HG03432 (cell line): Measurements from ENCODE around the gene PSMG1.
"Not testable (repeated sequence)": the region's sequence is repeated elsewhere in the genome, so short reads cannot be mapped to it uniquely, and the experiment has no call there.

Experiments used
- ATAC-seq: cut with Tn5 transposase; IDR thresholded peaks from one replicate; pipeline ENCODE4 v1.9.1; 2021; ENCODE audit warnings: mild to moderate bottlenecking, moderate library complexity; ENCODE audit not compliant: unreplicated experiment

PSMG1 gene

GRCh38 chr21:39183272-39184049, at the start of gene PSMG1:
PSMG1 (minus strand) TSS chr21:39183451; CDS start chr21:39183385, 66 bp downstream.
- ATAC-seq = peak; percentile 91

GRCh38 chr21:39232861-39233291, 49.6 kb upstream of the PSMG1 start:
- no peak for ATAC-seq

- ATAC-seq = no peak
These were observed 41.7 kb upstream of the PSMG1 start for GRCh38 chr21:39224930-39225329.

GRCh38 chr21:39221997-39222486, 38.8 kb upstream of the PSMG1 start:
- ATAC-seq = no peak

GRCh38 chr21:39221282-39221996, 38.2 kb upstream of the PSMG1 start:
- no peak for ATAC-seq

GRCh38 chr21:39220875-39221274, 37.6 kb upstream of the PSMG1 start:
- not testable (repeated sequence) for ATAC-seq

- no peak for ATAC-seq
These were observed 36.9 kb upstream of the PSMG1 start for GRCh38 chr21:39220150-39220549.

GRCh38 chr21:39218082-39218409, 34.8 kb upstream of the PSMG1 start:
- no peak for ATAC-seq

- no peak for ATAC-seq
These were observed 34.3 kb upstream of the PSMG1 start for GRCh38 chr21:39217356-39218081.

GRCh38 chr21:39216290-39216689, 33.0 kb upstream of the PSMG1 start:
- ATAC-seq = no peak

- ATAC-seq = no peak
These were observed 31.8 kb upstream of the PSMG1 start for GRCh38 chr21:39215078-39215477.

- no peak for ATAC-seq
These were observed 26.1 kb upstream of the PSMG1 start for GRCh38 chr21:39209334-39209688.

GRCh38 chr21:39208624-39209333, 25.5 kb upstream of the PSMG1 start:
- ATAC-seq = no peak

- no peak for ATAC-seq
These were observed 20.9 kb upstream of the PSMG1 start for GRCh38 chr21:39204134-39204533.

GRCh38 chr21:39198800-39199199, 15.5 kb upstream of the PSMG1 start:
- ATAC-seq = no peak

GRCh38 chr21:39197448-39198233, 14.4 kb upstream of the PSMG1 start:
- ATAC-seq = no peak

GRCh38 chr21:39196838-39197237, 13.6 kb upstream of the PSMG1 start:
- ATAC-seq = no peak

GRCh38 chr21:39196310-39196709, 13.1 kb upstream of the PSMG1 start:
- ATAC-seq = no peak

- no peak for ATAC-seq
These were observed 10.1 kb upstream of the PSMG1 start for GRCh38 chr21:39193380-39193779.
